PC-3 (cell line): ENCODE measurements around the gene FAM47E. TPM values are rescaled to one million over a fixed set of nuclear protein-coding genes. Genes with fewer than 3 reads are reported as not detected.
A peak's percentile ranks its signal among the peaks of the same experiment; 100 is the strongest.

Experiments
- ATAC-seq: fragments of 200-7000 bp; cut with Tn5 transposase; 2 replicates; pipeline ENCODE4 v1.9.1; 2020; ENCODE audit warnings: mild to moderate bottlenecking, moderate library complexity
- BruUV-seq: library from RNA; stranded (reverse); fragments of 400-500 nt; replicated peaks from 2 replicates; lab custom pipeline; 2021; lab: Mats Ljungman, UMichigan
- CTCF ChIA-PET: fragments of 300-600 bp; sonication (Branson Sonifier 250); formaldehyde crosslinking; loops from one replicate; lab custom pipeline; 2022; ENCODE audit warnings: antibody characterized with exemption; lab: Charles Lee
- POLR2A ChIA-PET: fragments of 300-600 bp; sonication (Branson Sonifier 250); formaldehyde crosslinking; loops from one replicate; lab custom pipeline; 2022; ENCODE audit warnings: antibody characterized with exemption; ENCODE audit not compliant: unreplicated experiment; lab: Charles Lee
- DNase-seq: peaks from one replicate; pipeline ENCODE4 v3.0.0-alpha.2; 2015
- H2AFZ ChIP-seq: fragments of 300-600 bp; sonication (generic); 2 replicates; pipeline ENCODE4 v1.6.0; 2016; ENCODE audit warnings: antibody characterized with exemption, low read length
- H3F3A ChIP-seq: fragments of 300-600 bp; sonication (generic); one replicate; pipeline ENCODE4 v1.6.0; 2017; ENCODE audit warnings: antibody characterized with exemption, low read length, control low read depth, mild to moderate bottlenecking; ENCODE audit not compliant: unreplicated experiment
- H3K27ac ChIP-seq: fragments of 300-600 bp; sonication (generic); 2 replicates; pipeline ENCODE4 v1.5.1; 2016; ENCODE audit warnings: mild to moderate bottlenecking, low read length
- H3K27me3 ChIP-seq: fragments of 300-600 bp; sonication (generic); 2 replicates; pipeline ENCODE4 v1.6.1; 2016; ENCODE audit warnings: low read length, mixed read lengths
- H3K36me3 ChIP-seq: fragments of 300-600 bp; sonication (generic); 2 replicates; pipeline ENCODE4 v1.6.1; 2016; ENCODE audit warnings: low read depth, mixed run types, low read length, mixed read lengths
- H3K4me1 ChIP-seq: fragments of 300-600 bp; sonication (generic); 2 replicates; pipeline ENCODE4 v1.5.1; 2016; ENCODE audit warnings: low read length; ENCODE audit not compliant: insufficient read depth
- H3K4me2 ChIP-seq: fragments of 300-600 bp; sonication (generic); 2 replicates; pipeline ENCODE4 v1.6.0; 2016; ENCODE audit warnings: low read length
- H3K4me3 ChIP-seq: fragments of 300-600 bp; sonication (generic); 2 replicates; pipeline ENCODE4 v1.5.1; 2016; ENCODE audit warnings: mild to moderate bottlenecking, low read length, mixed read lengths
- H3K79me2 ChIP-seq: fragments of 300-600 bp; sonication (generic); 2 replicates; pipeline ENCODE4 v1.6.1; 2017; ENCODE audit warnings: low read length, mixed read lengths
- H3K9ac ChIP-seq: fragments of 300-600 bp; sonication (generic); 2 replicates; pipeline ENCODE4 v1.6.0; 2016; ENCODE audit warnings: mild to moderate bottlenecking, low read length
- H3K9me2 ChIP-seq: fragments of 300-600 bp; sonication (generic); replicated peaks from 2 replicates; pipeline ENCODE4 v1.6.1; 2016; ENCODE audit warnings: mixed run types, low read length, mixed read lengths
- H3K9me3 ChIP-seq: fragments of 300-600 bp; sonication (generic); 2 replicates; pipeline ENCODE4 v1.6.1; 2016; ENCODE audit warnings: low read length, mixed read lengths
- H4K20me1 ChIP-seq: fragments of 300-600 bp; sonication (generic); 2 replicates; pipeline ENCODE4 v1.6.1; 2016; ENCODE audit warnings: low read length, mixed read lengths
- CTCF ChIP-seq: fragments of 300-600 bp; sonication (generic); conservative IDR thresholded peaks from 2 replicates; pipeline ENCODE4 v1.5.1; 2017; ENCODE audit warnings: antibody characterized with exemption, low read depth, mild to moderate bottlenecking, low read length
- EZH2 ChIP-seq: fragments of 300-600 bp; sonication (generic); IDR thresholded peaks from one replicate; pipeline ENCODE4 v1.6.1; 2017; ENCODE audit warnings: antibody characterized with exemption, mild to moderate bottlenecking, low read length; ENCODE audit not compliant: unreplicated experiment
- EZH2phosphoT487 ChIP-seq: fragments of 300-600 bp; sonication (generic); IDR thresholded peaks from 2 replicates; pipeline ENCODE4 v1.6.1; 2018; ENCODE audit warnings: mild to moderate bottlenecking, antibody characterized with exemption, low read length, borderline replicate concordance
- intact Hi-C: fragments of 100-400 bp; cut with micrococcal nuclease; formaldehyde crosslinking; loops from 2 replicates; pipeline ENCODE4 v1.9.0; 2023
- total RNA-seq: library from RNA; depleted of rRNA; stranded (reverse); fragments of >200 nt; gene quantifications from 2 replicates; pipeline ENCODE4 v1.2.3, GENCODE V29; 2014

FAM47E gene
- total RNA-seq, 1 experiment from 2014 or later: 0.91 TPM

GRCh38 chr4:76252271-76252653 lies 741 bp downstream of the FAM47E start:
- Histone ChIP-seq H3K9me3 (no peaks in the 10 kb centered on the region), H3K9me2 (no peaks in the 10 kb centered on the region), H3K4me2 (peak overlapping the region; percentile 96), H3K4me1 (peaks cover 8% of the 10 kb centered on the region; the same call in 1 of the 2 replicates), H4K20me1 (no peaks in the 10 kb centered on the region), H3K79me2 (no peaks in the 10 kb centered on the region), H2AFZ (peak overlapping the region; percentile 93; the same call in 1 of the 2 replicates), H3F3A (no peaks in the 10 kb centered on the region), H3K4me3 (no peak overlapping the region), H3K27ac (no peak overlapping the region), H3K27me3 (no peaks in the 10 kb centered on the region), H3K36me3 (no peaks in the 10 kb centered on the region), H3K9ac (no peak overlapping the region)
- DNase-seq: no peak
- intact Hi-C loops: no loop called here
- ChIA-PET POLR2A (no interaction called here), CTCF (no interaction called here)
- BruUV-seq: TSS peak; percentile 52
- no peak for ATAC-seq
- TF ChIP-seq CTCF (no peak), EZH2 (no peak), EZH2phosphoT487 (no peak)

GRCh38 chr4:76253511-76253910 lies 2.0 kb downstream of the FAM47E start:
- DNase-seq: no peak
- no peaks in the 10 kb centered on the region for H3K9me3 ChIP-seq
- no peaks in the 10 kb centered on the region for H4K20me1 ChIP-seq
- no peak overlapping the region for H2AFZ ChIP-seq
- CTCF ChIA-PET: no interaction called here
- intact Hi-C loops: no loop called here
- no peak for TF ChIP-seq CTCF
- no peak for TF ChIP-seq EZH2
- no peak for TF ChIP-seq EZH2phosphoT487
- H3K79me2 ChIP-seq: no peaks in the 10 kb centered on the region
- no peak overlapping the region for H3K4me2 ChIP-seq
- no peaks in the 10 kb centered on the region for H3K36me3 ChIP-seq
- no TSS peak for BruUV-seq
- H3K27me3 ChIP-seq: no peaks in the 10 kb centered on the region
- no peak overlapping the region for H3K27ac ChIP-seq
- no peaks in the 10 kb centered on the region for H3F3A ChIP-seq
- H3K4me3 ChIP-seq: no peak overlapping the region
- ATAC-seq: no peak
- H3K4me1 ChIP-seq: peaks cover 8% of the 10 kb centered on the region; the same call in 1 of the 2 replicates
- POLR2A ChIA-PET: no interaction called here
- no peaks in the 10 kb centered on the region for H3K9me2 ChIP-seq
- no peak overlapping the region for H3K9ac ChIP-seq

GRCh38 chr4:76256032-76256431 lies 4.5 kb downstream of the FAM47E start:
- CTCF ChIA-PET: no interaction called here
- DNase-seq (no peak), ATAC-seq (no peak)
- intact Hi-C loops: no loop called here
- TF ChIP-seq CTCF: no peak
- no peak for TF ChIP-seq EZH2phosphoT487
- TF ChIP-seq EZH2: no peak
- no peaks in the 10 kb centered on the region for H4K20me1 ChIP-seq
- H3K4me1 ChIP-seq: peaks cover 3% of the 10 kb centered on the region; the same call in 1 of the 2 replicates
- no peak overlapping the region for H2AFZ ChIP-seq
- no peaks in the 10 kb centered on the region for H3K9me2 ChIP-seq
- no peak overlapping the region for H3K4me2 ChIP-seq
- no peaks in the 10 kb centered on the region for H3K36me3 ChIP-seq
- H3F3A ChIP-seq: no peaks in the 10 kb centered on the region
- BruUV-seq: no TSS peak
- H3K27me3 ChIP-seq: no peaks in the 10 kb centered on the region
- H3K4me3 ChIP-seq: no peak overlapping the region
- H3K9me3 ChIP-seq: no peaks in the 10 kb centered on the region
- POLR2A ChIA-PET: no interaction called here
- no peaks in the 10 kb centered on the region for H3K79me2 ChIP-seq
- no peak overlapping the region for H3K9ac ChIP-seq
- no peak overlapping the region for H3K27ac ChIP-seq
